HepG2 (cell line): Measurements from ENCODE around the gene PARN. TPM values are rescaled to one million over a fixed set of nuclear protein-coding genes. Genes with fewer than 3 reads are reported as not detected.

ENCODE experiments used
- CC2D1A ChIP-seq: sonication (generic); formaldehyde crosslinking; IDR thresholded peaks from 2 replicates; pipeline ENCODE4 v1.8.1; 2023; ENCODE audit warnings: mild to moderate bottlenecking, missing genetic modification reagents
- EEA1 ChIP-seq: sonication (generic); formaldehyde crosslinking; IDR thresholded peaks from 2 replicates; pipeline ENCODE4 v1.5.1; 2020; ENCODE audit warnings: mild to moderate bottlenecking, missing genetic modification reagents, borderline replicate concordance
- IRF2 ChIP-seq: IDR thresholded peaks from 2 replicates; pipeline ENCODE4 v1.6.1; 2018; ENCODE audit warnings: missing genetic modification reagents, missing compliant biosample characterization
- KDM1A ChIP-seq: IDR thresholded peaks from 2 replicates; pipeline ENCODE4 v1.6.1; 2016; ENCODE audit warnings: missing compliant biosample characterization
- KLF6 ChIP-seq: IDR thresholded peaks from 2 replicates; pipeline ENCODE4 v1.8.0; 2016; ENCODE audit warnings: missing biosample characterization, missing genetic modification reagents
- MED13 ChIP-seq: sonication (generic); formaldehyde crosslinking; IDR thresholded peaks from 2 replicates; pipeline ENCODE4 v1.5.0; 2020; ENCODE audit warnings: missing genetic modification reagents
- NCOA5 ChIP-seq: sonication (generic); formaldehyde crosslinking; IDR thresholded peaks from 2 replicates; pipeline ENCODE4 v1.4.0; 2020; ENCODE audit warnings: missing genetic modification reagents
- RFX3 ChIP-seq: IDR thresholded peaks from 2 replicates; pipeline ENCODE4 v1.6.1; 2016; ENCODE audit warnings: missing biosample characterization, missing genetic modification reagents
- SIN3B ChIP-seq: fragments of 150-350 bp; IDR thresholded peaks from 2 replicates; pipeline ENCODE4 v1.6.1; 2014; ENCODE audit warnings: low read length
- SOX6 ChIP-seq, 2 experiments: fragments of 450-650 bp in 1 of 2; sonication (generic) in 1 of 2; formaldehyde crosslinking in 1 of 2; IDR thresholded peaks; 2 replicates each; pipeline versions ENCODE4 v1.4.0 to v1.6.1; 2017 to 2020; ENCODE audit warnings: antibody characterized with exemption in 1 of 2, mild to moderate bottlenecking in 1 of 2, missing genetic modification reagents in 1 of 2
- ZMAT3 ChIP-seq: sonication (generic); formaldehyde crosslinking; conservative IDR thresholded peaks from 2 replicates; pipeline ENCODE4 v1.7.0; 2021; ENCODE audit warnings: missing genetic modification reagents
- ZNF205 ChIP-seq: IDR thresholded peaks from 2 replicates; pipeline ENCODE4 v1.6.1; 2018; ENCODE audit warnings: missing biosample characterization, missing genetic modification reagents
- ZNF331 ChIP-seq: sonication (generic); formaldehyde crosslinking; IDR thresholded peaks from 2 replicates; pipeline ENCODE4 v1.4.0; 2020; ENCODE audit warnings: missing genetic modification reagents
- ZNF510 ChIP-seq: sonication (generic); formaldehyde crosslinking; IDR thresholded peaks from 2 replicates; pipeline ENCODE4 v1.4.0; 2020; ENCODE audit warnings: low read depth, mild to moderate bottlenecking, missing genetic modification reagents
- ZNF737 ChIP-seq: sonication (generic); formaldehyde crosslinking; IDR thresholded peaks from 2 replicates; pipeline ENCODE4 v1.5.0; 2020; ENCODE audit warnings: missing genetic modification reagents, mild to moderate bottlenecking, borderline replicate concordance
- ZSCAN12 ChIP-seq: sonication (generic); formaldehyde crosslinking; IDR thresholded peaks from 2 replicates; pipeline ENCODE4 v1.9.0; 2021; ENCODE audit warnings: mild to moderate bottlenecking, missing genetic modification reagents
- ZSCAN9 ChIP-seq: IDR thresholded peaks from 2 replicates; pipeline ENCODE4 v1.6.1; 2016; ENCODE audit warnings: borderline replicate concordance
- polyA plus RNA-seq, 8 experiments: library from polyadenylated mRNA; depleted of rRNA in 3 of 8; stranded (reverse) in 7 of 8; unstranded in 1 of 8; fragments of >200 nt; fragmentation: Illumina TruSeq in 4 of 8; extraction: Trizol in 4 of 8; gene quantifications; 2 replicates each; pipeline versions ENCODE4 v1.2.1 to v1.2.3, GENCODE V29; 2011 to 2016; ENCODE audit warnings: low read depth in 4 of 8, missing spikeins in 1 of 8, mixed read lengths in 1 of 8; ENCODE audit not compliant: insufficient read depth in 1 of 8
- total RNA-seq, 5 experiments: library from RNA; depleted of rRNA; stranded (reverse); fragments of >200 nt; fragmentation: Illumina TruSeq; extraction: Trizol; gene quantifications; 2 replicates each; pipeline ENCODE4 v1.2.3, GENCODE V29; 2016; ENCODE audit warnings: low read depth in 1 of 5
- TF ChIP-seq, protein P1 (sequence below): IDR thresholded peaks from 2 replicates; pipeline ENCODE4 v1.6.1; 2012; ENCODE audit warnings: low read length, improper control_type of control experiment
- TF ChIP-seq, protein P2 (sequence below): sonication (generic); formaldehyde crosslinking; IDR thresholded peaks from 2 replicates; pipeline ENCODE4 v1.5.0; 2020; ENCODE audit warnings: mild to moderate bottlenecking, missing genetic modification reagents, borderline replicate concordance
- TF ChIP-seq, protein P3 (sequence below): IDR thresholded peaks from 2 replicates; pipeline ENCODE4 v1.6.1; 2016; ENCODE audit warnings: missing genetic modification reagents, missing compliant biosample characterization
- TF ChIP-seq, protein P4 (sequence below): sonication (generic); formaldehyde crosslinking; IDR thresholded peaks from 2 replicates; pipeline ENCODE4 v1.4.0; 2020; ENCODE audit warnings: missing genetic modification reagents

The PARN gene
- total and polyA plus RNA-seq, 2 of the 13 experiments (the other 11 are each of a cell fraction or from before 2014, with no cell fraction given): 13.3 to 47.6 TPM

DNA sequence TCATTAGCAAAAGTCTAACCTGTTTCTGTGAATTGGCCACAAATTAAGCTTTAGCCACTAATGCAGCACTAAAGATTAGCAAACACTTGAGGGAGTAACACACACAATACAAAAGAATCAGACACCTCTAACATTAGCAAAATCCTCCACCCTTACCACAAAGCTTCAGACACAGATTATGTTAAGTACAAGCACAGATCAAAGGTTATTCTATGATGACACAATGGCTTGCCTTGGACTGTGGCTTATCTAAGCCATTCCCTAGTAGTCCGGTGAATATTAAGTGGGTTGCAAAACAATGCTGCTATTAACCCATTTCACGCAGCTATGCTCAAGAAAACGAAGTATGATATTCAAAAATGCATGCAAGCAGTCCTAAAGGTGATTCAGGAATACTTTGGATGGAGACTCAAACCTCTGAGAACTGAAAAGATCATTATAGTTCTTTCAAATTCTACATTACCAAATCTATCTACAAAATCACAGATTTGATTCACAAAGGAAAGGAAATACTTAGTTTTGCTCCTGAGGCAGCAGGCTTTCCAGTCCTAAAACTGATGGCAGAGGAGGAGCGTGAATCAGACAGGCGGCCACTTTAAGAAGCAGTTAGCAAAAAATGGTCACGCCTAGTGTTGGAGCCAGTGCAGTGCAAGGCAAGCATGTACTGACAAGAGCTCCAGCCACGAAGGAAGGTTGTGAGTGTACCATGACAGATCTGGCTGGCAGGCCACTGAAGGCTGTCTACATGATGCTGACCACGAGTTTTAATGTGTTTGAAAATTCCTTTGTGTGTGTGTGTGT lies 67.2 kb downstream of the PARN start (continued):
- TF ChIP-seq RFX3 (CRISPR knock-in tag) (no peak), CC2D1A (CRISPR knock-in tag) (no peak), SOX6 (IDR thresholded peaks at IDR 0.05) (no peak), SOX6 (CRISPR knock-in tag; IDR thresholded peaks at IDR 0.05) (peak; percentile 98), ZNF331 (CRISPR knock-in tag) (peak; percentile 91), SIN3B (no peak), KDM1A (peak; percentile 52; the same call in 1 of the 2 replicates), ZNF510 (CRISPR knock-in tag) (no peak), ZSCAN12 (CRISPR knock-in tag) (no peak), ZNF737 (CRISPR knock-in tag) (no peak), NCOA5 (peak; percentile 83; the same call in 1 of the 2 replicates), ZSCAN9 (peak; percentile 89), IRF2 (peak; percentile 85), EEA1 (CRISPR knock-in tag) (no peak), ZNF205 (peak; percentile 78; the same call in 1 of the 2 replicates), KLF6 (CRISPR knock-in tag) (peak; percentile 73), MED13 (CRISPR knock-in tag) (no peak; the same call in 1 of the 2 replicates), ZMAT3 (CRISPR knock-in tag) (no peak)
- TF ChIP-seq, protein P1, sequence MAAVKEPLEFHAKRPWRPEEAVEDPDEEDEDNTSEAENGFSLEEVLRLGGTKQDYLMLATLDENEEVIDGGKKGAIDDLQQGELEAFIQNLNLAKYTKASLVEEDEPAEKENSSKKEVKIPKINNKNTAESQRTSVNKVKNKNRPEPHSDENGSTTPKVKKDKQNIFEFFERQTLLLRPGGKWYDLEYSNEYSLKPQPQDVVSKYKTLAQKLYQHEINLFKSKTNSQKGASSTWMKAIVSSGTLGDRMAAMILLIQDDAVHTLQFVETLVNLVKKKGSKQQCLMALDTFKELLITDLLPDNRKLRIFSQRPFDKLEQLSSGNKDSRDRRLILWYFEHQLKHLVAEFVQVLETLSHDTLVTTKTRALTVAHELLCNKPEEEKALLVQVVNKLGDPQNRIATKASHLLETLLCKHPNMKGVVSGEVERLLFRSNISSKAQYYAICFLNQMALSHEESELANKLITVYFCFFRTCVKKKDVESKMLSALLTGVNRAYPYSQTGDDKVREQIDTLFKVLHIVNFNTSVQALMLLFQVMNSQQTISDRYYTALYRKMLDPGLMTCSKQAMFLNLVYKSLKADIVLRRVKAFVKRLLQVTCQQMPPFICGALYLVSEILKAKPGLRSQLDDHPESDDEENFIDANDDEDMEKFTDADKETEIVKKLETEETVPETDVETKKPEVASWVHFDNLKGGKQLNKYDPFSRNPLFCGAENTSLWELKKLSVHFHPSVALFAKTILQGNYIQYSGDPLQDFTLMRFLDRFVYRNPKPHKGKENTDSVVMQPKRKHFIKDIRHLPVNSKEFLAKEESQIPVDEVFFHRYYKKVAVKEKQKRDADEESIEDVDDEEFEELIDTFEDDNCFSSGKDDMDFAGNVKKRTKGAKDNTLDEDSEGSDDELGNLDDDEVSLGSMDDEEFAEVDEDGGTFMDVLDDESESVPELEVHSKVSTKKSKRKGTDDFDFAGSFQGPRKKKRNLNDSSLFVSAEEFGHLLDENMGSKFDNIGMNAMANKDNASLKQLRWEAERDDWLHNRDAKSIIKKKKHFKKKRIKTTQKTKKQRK: no peak
- TF ChIP-seq, protein P2, sequence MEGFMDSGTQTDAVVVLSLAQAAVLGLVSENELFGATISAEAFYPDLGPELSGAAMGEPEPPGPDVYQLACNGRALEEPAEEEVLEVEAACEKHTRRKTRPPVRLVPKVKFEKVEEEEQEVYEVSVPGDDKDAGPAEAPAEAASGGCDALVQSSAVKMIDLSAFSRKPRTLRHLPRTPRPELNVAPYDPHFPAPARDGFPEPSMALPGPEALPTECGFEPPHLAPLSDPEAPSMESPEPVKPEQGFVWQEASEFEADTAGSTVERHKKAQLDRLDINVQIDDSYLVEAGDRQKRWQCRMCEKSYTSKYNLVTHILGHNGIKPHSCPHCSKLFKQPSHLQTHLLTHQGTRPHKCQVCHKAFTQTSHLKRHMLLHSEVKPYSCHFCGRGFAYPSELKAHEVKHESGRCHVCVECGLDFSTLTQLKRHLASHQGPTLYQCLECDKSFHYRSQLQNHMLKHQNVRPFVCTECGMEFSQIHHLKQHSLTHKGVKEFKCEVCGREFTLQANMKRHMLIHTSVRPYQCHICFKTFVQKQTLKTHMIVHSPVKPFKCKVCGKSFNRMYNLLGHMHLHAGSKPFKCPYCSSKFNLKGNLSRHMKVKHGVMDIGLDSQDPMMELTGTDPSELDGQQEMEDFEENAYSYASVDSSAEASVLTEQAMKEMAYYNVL (CRISPR knock-in tag): no peak; the same call in 1 of the 2 replicates
- TF ChIP-seq, protein P3, sequence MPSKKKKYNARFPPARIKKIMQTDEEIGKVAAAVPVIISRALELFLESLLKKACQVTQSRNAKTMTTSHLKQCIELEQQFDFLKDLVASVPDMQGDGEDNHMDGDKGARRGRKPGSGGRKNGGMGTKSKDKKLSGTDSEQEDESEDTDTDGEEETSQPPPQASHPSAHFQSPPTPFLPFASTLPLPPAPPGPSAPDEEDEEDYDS (CRISPR knock-in tag): peak; percentile 46; the same call in 1 of the 2 replicates
- TF ChIP-seq, protein P4, sequence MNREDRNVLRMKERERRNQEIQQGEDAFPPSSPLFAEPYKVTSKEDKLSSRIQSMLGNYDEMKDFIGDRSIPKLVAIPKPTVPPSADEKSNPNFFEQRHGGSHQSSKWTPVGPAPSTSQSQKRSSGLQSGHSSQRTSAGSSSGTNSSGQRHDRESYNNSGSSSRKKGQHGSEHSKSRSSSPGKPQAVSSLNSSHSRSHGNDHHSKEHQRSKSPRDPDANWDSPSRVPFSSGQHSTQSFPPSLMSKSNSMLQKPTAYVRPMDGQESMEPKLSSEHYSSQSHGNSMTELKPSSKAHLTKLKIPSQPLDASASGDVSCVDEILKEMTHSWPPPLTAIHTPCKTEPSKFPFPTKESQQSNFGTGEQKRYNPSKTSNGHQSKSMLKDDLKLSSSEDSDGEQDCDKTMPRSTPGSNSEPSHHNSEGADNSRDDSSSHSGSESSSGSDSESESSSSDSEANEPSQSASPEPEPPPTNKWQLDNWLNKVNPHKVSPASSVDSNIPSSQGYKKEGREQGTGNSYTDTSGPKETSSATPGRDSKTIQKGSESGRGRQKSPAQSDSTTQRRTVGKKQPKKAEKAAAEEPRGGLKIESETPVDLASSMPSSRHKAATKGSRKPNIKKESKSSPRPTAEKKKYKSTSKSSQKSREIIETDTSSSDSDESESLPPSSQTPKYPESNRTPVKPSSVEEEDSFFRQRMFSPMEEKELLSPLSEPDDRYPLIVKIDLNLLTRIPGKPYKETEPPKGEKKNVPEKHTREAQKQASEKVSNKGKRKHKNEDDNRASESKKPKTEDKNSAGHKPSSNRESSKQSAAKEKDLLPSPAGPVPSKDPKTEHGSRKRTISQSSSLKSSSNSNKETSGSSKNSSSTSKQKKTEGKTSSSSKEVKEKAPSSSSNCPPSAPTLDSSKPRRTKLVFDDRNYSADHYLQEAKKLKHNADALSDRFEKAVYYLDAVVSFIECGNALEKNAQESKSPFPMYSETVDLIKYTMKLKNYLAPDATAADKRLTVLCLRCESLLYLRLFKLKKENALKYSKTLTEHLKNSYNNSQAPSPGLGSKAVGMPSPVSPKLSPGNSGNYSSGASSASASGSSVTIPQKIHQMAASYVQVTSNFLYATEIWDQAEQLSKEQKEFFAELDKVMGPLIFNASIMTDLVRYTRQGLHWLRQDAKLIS (CRISPR knock-in tag): 0 out of 2 replicates have a peak, but pooled peaks have one; percentile 78
